Kidney epithelial cell (primary cell): ENCODE data around the gene ATXN10. TPM values are rescaled to one million over a fixed set of nuclear protein-coding genes. Genes with fewer than 3 reads are reported as not detected.
"Not testable (repeated sequence)": the region's sequence is repeated elsewhere in the genome, so short reads cannot be mapped to it uniquely, and the experiment has no call there.

Experiments
- DNase-seq: peaks from one replicate; pipeline ENCODE4 v3.0.0-alpha.2; 2010; ENCODE audit warnings: low read depth
- H3K27me3 ChIP-seq: 2 replicates; pipeline ENCODE4 v1.6.0; 2011; ENCODE audit warnings: low read length; ENCODE audit not compliant: control insufficient read depth, insufficient read depth
- H3K36me3 ChIP-seq: 2 replicates; pipeline ENCODE4 v1.5.1; 2011; ENCODE audit warnings: low read length; ENCODE audit not compliant: control insufficient read depth, insufficient read depth
- H3K4me3 ChIP-seq: 2 replicates; pipeline ENCODE4 v1.5.1; 2011; ENCODE audit warnings: low read depth, mild to moderate bottlenecking, control low read depth, low read length
- total RNA-seq: library from RNA; depleted of rRNA; stranded (reverse); fragments of >200 nt; gene quantifications from 2 replicates; pipeline ENCODE4 v1.2.3, GENCODE V29; 2015
- TF ChIP-seq, protein P1 (sequence below): IDR thresholded peaks from 2 replicates; pipeline ENCODE4 v1.5.1; 2011; ENCODE audit warnings: mild to moderate bottlenecking, moderate library complexity, low read length, control low read depth, inconsistent platforms; ENCODE audit not compliant: insufficient read depth, poor library complexity, severe bottlenecking

Gene ATXN10
- total RNA-seq, 1 donor from 2014 or later, result 127 TPM

DNA sequence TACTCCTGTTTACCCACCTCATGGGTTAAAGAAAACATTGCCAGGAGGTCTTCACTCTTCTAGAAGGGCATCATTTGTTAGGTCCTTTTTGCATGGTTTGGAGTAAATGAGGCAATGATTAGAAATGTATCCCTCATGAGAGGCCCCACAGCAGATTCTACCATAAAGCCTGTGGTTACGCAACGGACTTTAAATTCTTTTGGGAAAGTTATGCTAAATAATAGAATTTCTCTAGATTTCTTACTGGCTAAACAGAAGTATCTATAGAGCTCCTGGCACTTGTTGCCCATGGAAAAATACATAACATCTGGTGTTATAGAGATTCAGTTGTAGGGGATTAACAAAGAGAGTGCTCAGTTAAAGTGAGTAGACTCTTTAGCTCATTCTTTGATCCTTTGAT is 15.1 kb upstream of the ATXN10 start:
- Histone ChIP-seq H3K36me3 (no peaks in the 10 kb centered on the region), H3K4me3 (no peak overlapping the region), H3K27me3 (no peaks in the 10 kb centered on the region)
- TF ChIP-seq, protein P1, sequence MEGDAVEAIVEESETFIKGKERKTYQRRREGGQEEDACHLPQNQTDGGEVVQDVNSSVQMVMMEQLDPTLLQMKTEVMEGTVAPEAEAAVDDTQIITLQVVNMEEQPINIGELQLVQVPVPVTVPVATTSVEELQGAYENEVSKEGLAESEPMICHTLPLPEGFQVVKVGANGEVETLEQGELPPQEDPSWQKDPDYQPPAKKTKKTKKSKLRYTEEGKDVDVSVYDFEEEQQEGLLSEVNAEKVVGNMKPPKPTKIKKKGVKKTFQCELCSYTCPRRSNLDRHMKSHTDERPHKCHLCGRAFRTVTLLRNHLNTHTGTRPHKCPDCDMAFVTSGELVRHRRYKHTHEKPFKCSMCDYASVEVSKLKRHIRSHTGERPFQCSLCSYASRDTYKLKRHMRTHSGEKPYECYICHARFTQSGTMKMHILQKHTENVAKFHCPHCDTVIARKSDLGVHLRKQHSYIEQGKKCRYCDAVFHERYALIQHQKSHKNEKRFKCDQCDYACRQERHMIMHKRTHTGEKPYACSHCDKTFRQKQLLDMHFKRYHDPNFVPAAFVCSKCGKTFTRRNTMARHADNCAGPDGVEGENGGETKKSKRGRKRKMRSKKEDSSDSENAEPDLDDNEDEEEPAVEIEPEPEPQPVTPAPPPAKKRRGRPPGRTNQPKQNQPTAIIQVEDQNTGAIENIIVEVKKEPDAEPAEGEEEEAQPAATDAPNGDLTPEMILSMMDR, result no peak
- DNase-seq, result no peak

DNA sequence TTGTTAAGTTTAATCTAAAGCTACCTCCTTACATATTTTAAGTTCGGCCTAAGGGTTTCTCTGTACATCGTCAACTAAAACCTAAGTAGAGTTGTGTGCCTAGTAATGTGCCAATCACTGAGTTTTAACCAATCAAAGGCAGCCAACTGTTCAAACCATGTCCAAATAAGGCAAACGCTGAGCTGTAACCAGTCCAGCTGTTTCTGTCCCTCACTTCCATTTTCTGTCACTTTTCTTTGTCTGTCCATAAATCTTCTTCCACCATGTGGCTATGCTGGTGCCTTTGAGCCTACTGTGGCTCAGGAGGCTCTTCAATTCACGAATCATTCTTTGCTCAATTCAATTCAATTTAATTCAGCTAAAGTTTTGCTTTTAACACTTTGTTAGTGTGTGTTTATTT is 13.9 kb upstream of the ATXN10 start:
- Histone ChIP-seq H3K27me3 (no peaks in the 10 kb centered on the region), H3K36me3 (no peaks in the 10 kb centered on the region), H3K4me3 (no peak overlapping the region)
- TF ChIP-seq, protein P1, result no peak
- no peak for DNase-seq

DNA sequence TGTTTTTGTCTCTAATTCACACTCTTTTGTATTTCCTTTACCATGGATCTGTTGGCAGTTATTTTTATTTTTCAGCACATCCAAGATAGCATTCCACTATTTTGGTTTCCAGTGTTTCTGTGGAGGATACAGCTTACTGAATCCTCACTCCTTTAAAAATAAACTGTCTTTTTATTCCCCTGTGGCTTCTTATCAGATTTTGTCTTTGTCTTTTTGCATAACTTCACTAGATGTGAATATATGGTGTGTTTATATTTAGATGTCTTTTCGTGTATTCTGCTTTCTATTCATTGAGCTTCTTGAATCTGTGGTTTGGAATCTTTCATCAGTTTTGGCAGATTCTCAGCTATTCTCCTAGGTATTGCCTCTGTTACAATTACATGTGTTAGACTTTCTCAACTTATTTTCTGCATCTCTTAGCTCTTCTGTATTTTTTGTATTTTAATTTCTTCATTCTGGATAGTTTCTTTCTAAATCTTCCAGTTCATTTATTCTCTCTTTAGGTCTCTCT is 7.4 kb upstream of the ATXN10 start:
- H3K36me3 ChIP-seq, result no peaks in the 10 kb centered on the region
- H3K27me3 ChIP-seq, result no peaks in the 10 kb centered on the region
- no peak for DNase-seq
- TF ChIP-seq, protein P1, result no peak
- H3K4me3 ChIP-seq, result no peak overlapping the region

DNA sequence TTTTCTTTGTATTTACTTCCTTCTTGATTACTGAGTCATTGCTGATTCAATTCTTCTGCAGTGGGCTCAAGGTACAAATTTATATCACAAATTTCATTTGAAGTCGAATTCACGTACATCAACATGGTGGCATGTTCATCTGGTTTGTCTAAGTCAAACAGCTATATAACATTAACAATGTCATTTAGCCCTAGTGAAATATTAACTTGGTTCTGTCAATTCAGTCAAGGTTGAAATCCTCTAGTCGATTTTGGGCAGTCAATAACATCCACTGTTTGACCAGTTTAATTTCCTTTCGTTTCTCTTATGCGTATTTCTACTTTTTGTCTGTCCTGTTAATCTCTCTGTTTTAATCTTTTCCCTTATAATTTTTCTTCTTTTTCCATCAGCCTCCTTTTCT is 4.1 kb upstream of the ATXN10 start:
- no peak for DNase-seq
- Histone ChIP-seq H3K36me3 (no peaks in the 10 kb centered on the region), H3K27me3 (no peaks in the 10 kb centered on the region), H3K4me3 (no peak overlapping the region)
- TF ChIP-seq, protein P1, result no peak

DNA sequence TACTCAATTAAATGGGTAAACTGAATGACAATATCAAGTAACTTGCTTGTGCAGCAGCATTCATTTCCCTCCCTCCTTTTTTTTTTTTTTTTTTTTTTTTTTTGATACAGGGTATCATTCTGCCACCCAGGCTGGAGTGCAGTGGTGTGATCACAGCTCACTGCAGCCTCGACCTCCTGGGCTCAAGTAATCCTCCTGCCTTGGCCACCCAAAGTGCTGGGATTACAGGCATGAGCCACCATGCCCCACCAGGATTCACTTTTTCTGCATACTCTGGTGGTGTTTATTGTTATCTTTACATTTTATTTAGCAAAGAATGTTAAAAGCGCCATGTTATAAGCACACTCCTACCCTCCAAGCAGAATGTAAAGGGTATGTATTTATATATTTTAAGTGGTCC is 1.3 kb upstream of the ATXN10 start:
- H3K36me3 ChIP-seq, H3K27me3 ChIP-seq, H3K4me3 ChIP-seq, DNase-seq: not testable (repeated sequence)

DNA sequence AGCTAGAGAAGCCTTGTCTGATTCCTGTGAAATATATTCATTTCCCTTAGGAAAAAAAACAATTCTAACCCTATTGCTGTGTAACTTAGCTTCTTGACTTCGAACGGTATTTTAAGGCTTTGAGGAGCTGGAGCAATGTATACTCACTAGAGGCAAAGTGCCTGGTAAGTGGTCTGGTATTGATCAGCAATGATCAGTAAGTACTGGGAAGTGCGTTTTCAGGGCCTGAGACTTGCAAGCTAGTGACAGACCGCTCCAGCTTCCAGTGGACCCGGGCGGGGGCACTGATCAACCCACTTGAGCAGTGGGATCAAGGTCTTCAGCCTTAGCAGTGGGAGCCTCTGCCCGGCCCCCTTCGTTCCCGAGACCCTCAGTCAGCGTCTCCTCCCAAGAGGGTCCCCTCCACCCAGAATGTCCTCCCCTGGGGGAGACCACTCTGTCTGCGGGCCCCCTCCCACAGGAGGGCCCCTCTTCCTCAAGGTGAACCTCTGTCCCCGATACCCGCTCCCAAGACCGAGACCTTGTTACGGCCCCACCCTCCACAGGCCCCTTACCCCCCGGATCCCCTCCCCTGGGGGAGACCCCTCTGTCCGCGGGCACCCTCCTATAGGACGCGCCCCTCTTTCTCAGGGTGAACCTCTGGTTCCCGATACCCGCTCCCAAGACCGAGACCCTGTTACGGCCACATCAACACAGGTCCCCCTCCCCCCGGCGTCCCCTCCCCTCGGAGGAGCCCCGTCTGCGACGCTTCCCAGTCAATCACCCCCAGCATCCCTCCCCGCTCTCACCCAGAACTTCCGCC is 452 bp upstream of the ATXN10 start:
- no peak for DNase-seq

More for the DNA sequence above, 452 bp upstream of the ATXN10 start:
- Histone ChIP-seq H3K4me3 (peak overlapping the region; percentile 74), H3K27me3 (no peaks in the 10 kb centered on the region), H3K36me3 (no peaks in the 10 kb centered on the region)
- TF ChIP-seq, protein P1, result no peak
